Activated CD4-positive, alpha-beta T cell treated with anti-CD3 and anti-CD28 coated beads, Interleukin-2, amount 50 U/mL, for 24 hours (primary cell): ENCODE measurements around the gene FER.
"Not testable (repeated sequence)": the region's sequence is repeated elsewhere in the genome, so short reads cannot be mapped to it uniquely, and the experiment has no call there.

Source experiments
- DNase-seq, 2 donors: peaks; one replicate each; pipeline ENCODE4 v3.0.0-alpha.2; 2020; ENCODE audit warnings: low read depth in 1 of 2, low spot score in 1 of 2

Gene FER

DNA sequence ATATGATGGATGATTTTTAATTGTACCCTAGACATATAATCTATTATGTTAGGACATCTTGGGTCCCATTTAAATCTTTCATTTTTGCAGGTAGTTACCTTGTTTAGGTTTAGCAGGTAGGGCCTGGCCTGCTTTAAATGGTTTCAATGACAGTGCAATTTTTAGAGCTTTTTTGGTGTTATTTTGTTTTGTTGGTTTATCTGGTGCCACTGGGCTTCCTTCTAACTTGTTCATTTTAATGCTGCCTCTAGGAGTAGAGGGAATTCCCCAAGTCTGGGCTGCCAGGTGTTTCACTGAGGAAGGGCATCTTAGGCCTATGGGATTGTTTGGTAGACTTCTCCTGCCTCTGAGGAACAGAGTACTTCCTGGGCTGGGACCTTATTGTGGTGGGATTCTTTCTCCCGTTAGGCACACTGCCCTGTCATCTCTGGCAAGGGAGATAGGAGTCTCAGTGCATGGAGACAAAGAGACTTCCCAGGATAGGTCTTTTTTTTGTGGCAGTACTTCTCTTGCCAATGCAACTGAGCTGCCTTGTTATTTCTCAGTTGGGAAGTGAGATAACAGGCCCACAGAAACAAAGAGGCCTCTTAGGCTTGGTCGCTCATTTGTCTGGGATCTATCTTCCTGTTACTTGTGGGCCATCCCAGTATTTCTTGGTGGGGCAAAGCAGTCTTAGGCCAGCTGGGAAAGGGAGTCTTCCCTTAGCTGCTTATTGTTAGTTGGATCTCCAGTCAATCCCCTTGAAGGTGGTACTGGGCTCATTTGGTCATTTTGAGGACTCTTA lies 282.9 kb downstream of the FER start:
- no peak for DNase-seq

- DNase-seq: no peak
Measured at GRCh38 chr5:109034306-109034705, 286.6 kb downstream of the FER start.

- no peak for DNase-seq
Measured at GRCh38 chr5:109035436-109035835, 287.7 kb downstream of the FER start.

DNA sequence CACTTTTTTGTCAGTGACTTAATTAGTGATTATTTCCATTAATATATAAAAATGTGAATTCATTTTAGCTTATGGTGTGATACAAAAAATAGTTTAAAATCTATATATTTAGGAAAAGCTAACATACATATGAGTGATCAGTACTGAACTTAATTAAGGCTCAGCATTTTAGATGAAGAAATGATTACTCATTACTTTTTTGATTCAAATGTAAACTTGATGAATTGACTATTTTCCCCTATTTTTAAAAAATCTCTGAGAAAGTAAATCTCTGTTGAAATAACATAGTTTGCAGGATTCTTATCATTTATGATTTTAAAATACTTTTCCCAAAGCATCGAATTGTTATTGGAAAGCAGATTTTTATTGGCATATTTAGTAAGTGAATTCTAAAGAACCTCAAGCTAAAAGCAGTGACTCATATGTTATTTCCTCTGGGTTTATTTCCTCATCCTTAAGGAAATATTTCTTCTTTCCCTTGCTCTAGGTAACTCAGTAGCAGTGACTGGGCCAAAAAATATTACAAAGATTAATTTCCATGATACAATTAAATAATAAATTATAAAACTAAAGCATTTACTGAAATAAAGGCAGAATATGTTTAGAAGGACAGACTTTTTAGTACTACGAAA lies 290.6 kb downstream of the FER start:
- no peak for DNase-seq

GRCh38 chr5:109041317-109041716 lies 293.6 kb downstream of the FER start:
- no peak for DNase-seq

GRCh38 chr5:109045710-109046109 lies 298.0 kb downstream of the FER start:
- no peak for DNase-seq

GRCh38 chr5:109049565-109049964 lies 301.9 kb downstream of the FER start:
- no peak for DNase-seq

DNA sequence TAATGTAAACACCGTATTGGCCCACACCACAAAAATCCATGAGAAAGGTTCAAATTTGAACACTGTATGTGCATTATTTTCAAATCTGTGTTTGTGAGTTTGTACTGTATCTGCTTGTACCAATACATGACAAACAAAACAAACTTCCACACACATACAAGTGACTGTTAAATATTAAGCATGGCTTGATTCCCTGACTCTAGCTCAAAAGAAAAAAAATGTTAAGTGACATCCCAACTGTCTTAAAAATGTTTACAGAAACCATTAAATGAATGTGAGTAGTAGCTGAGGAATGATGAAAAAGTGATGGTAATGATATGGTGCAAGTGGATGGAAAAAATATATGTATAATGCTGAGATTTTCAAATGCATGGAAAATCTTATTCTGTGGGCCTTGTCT lies 302.6 kb downstream of the FER start:
- not testable (repeated sequence) for DNase-seq

DNA sequence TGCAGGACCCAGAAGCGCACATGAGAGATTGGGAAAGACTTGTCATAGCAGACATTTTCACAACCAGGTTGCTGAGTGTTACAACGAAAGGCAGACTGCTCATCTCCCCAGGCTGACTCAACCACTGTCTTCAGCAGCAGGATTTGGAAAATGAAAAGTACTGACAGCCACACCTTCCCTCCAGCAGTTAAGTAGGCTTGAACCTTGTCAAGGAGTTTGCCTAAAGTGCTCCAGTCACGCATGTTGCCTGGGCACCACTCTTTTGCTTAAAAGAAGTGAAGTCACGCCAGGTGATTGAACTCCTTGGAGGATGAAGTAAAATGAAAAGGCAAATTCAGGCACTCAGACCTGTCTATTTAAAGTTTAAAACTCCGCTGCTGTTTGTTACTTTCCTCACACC lies 304.5 kb downstream of the FER start:
- not testable (repeated sequence) for DNase-seq

DNA sequence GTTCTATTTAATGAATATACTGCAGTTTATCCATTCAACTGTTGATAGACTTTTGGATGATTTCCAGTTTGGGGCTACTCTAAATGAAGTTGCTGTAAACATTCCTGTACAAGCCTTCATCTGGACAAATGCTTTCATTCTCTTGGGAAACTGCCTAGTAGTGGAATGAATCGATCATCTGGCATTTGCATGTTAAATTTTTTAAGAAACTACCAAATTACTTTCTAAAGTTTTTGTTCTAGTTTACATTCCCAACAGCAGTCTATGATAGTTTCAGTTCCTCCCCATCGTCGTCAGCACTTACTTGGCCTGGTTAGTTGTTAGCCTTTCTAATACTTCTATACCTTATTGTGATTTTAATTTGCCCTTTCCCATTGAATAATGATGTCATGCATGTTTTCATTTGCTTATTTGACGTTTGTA lies 306.3 kb downstream of the FER start:
- no peak for DNase-seq

DNA sequence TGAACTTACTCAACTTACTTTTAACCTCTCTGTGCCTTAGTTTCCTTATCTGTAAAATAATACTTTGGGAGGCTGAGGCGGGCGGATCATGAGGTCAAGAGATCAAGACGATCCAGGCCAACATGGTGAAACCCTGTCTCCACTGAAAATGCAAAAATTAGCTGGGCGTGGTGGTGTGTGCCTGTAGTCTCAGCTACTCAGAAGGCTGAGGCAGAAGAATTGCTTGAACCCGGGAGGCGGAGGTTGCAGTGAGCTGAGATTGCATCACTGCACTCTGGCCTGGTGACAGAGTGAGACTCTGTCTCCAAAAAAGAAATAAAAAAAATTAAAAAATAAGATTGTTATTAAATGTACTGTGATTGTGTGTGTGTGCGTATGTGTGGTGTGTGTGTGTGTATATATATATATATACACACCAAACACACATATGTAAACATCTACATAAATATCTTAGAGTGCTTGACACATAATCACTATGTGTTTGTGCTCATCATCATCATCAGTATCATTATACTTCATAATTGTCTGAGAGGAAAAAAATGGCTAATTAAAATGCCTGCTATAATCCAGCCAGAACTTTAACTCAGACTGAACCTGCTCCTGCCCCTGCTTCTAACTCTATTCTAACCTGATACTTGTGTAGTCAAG lies 312.8 kb downstream of the FER start:
- no peak for DNase-seq

DNA sequence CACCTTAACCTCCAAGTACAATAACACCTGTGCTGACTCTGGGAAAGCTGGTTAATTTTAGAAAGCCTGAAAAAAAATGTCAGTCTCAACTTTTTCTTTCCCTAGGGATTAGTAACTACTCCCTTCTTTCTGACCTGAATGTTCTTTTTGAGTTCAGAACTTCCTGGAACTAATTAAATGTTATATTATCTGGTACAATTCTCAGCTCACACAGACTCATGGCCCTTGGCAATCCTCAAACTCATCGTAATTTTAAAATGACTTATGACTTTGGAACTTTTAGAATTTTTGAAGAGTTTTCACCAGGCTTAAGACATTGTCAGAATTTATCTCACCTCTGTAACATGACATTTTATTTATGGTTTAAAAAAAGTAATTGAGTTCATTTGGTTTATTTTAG lies 315.0 kb downstream of the FER start:
- DNase-seq: no peak

- no peak for DNase-seq
Measured at GRCh38 chr5:109063223-109063622, 315.5 kb downstream of the FER start.

- no peak for DNase-seq
Measured at GRCh38 chr5:109076741-109077140, 329.0 kb downstream of the FER start.

- DNase-seq: no peak
Measured at GRCh38 chr5:109078448-109078847, 330.8 kb downstream of the FER start.

DNA sequence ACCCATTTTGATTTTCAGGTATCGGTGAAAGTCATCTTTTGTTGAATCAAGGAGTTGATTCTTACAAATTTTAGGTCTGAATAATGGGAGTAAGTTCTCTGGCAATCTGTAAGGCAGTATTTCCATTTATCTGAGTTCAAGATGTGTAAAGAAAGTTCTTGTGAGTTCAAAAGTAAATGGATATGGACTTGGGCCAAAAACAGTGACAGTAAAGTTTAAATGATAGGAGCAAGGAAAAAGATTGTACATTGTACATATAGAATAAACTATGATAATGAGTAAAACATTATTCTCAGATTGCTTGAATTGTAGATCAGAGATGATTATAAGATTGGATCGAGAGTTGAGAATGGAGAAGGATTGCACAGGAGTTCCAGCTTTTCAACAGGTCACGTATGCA lies 332.8 kb downstream of the FER start:
- DNase-seq: no peak

DNA sequence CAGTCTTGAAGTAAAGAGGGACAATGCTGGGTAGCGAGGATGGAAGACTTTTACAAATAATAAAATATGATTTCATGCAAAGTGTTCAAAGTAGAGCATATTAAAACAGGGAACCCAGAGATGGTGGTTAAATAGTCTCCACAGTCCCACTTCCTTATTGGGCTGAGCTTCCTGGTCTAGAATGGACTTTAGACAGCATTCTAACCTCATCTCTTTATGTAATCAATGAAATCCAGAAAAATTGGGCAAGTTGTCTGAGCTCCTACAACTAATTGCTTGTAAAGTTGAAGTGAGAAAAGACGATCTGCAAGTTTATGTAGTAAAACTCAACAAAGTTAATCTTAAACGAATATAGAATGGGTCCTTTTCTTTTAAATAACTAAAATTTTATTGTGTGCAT lies 333.2 kb downstream of the FER start:
- no peak for DNase-seq

- DNase-seq: no peak
Measured at GRCh38 chr5:109083937-109084336, 336.2 kb downstream of the FER start.

DNA sequence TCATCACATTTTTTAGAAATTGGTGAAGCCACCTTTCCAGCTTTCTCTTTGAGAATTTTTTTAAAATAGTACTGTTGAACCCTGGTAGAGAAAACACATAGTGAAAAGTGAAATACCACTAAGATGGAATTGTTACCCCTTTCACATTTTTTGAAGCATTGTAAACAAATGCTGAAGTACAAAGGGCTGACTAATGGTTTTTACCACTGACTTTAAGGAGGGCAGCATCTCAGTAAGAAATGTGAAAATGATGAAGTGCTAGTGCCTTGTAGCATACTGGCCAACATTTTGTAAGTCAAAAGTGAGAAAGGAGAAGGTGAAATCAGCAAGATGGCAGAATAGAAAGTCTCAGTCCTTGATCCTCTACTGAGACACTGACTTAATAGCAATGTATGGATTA lies 341.5 kb downstream of the FER start:
- DNase-seq: no peak

- no peak for DNase-seq
Measured at GRCh38 chr5:109099081-109099480, 351.4 kb downstream of the FER start.

DNA sequence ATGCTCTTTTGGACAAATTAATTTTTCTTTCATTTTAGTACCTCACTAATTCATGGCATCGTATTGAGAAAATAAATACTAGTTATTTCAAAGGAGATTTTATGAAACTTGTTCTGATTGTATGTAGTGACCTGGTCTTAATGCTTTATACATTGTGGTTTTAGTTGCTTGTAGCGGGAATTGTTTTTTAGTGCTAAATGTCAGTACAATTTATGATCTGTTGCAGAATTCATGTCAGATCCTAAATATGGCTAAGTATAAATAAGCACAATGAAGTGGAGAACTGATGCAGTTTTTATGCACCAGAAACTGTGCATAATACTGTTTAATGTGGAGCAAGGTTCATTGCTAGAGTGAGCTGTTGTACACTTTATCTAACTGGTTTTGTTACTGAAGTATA lies 353.3 kb downstream of the FER start:
- DNase-seq: no peak

DNA sequence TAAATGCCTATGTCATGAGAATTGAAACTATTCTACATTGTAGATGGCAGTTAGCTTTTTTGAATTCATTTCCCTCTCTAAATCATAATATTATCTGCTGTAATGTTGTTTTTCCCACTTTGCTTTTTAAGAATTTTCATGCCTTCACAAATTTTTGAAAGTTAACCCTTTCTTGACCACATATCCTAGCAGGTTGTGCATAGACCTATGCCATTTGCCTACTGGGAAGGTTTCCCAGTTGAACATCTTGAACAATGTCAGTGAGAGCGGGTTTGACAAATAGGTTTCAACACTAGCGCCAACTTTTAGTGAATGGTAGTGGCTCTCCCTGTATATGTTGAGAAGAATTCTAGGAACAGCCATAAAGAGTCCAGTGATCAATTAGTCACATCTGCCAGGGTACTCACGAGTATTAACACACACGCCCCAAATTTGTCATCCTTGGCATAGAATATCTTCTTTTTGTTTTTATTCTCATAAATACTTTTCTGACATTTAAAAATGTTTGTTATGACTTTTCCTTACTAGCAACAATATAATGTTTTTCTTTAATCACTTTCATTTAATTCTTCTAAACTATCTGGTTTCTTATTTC lies 354.5 kb downstream of the FER start:
- DNase-seq: no peak
